Upper lobe of right lung (tissue), 1 donor: Measurements from ENCODE around the gene CSMD2. TPM values are rescaled to one million over a fixed set of nuclear protein-coding genes. Genes with fewer than 3 reads are reported as not detected.

ENCODE experiments used
- ATAC-seq: fragments of 200-7000 bp; cut with Tn5 transposase; one replicate; pipeline ENCODE4 v1.9.1; 2020; ENCODE audit warnings: mild to moderate bottlenecking, moderate library complexity
- DNase-seq: peaks from one replicate; pipeline ENCODE4 v3.0.0-alpha.2; 2020
- H3K27ac ChIP-seq: fragments of 200-600 bp; one replicate; pipeline ENCODE4 v1.8.0; 2022
- H3K27me3 ChIP-seq: fragments of 200-600 bp; one replicate; pipeline ENCODE4 v1.8.0; 2022; ENCODE audit warnings: mild to moderate bottlenecking
- H3K36me3 ChIP-seq: fragments of 200-600 bp; one replicate; pipeline ENCODE4 v1.8.0; 2022
- H3K4me1 ChIP-seq: fragments of 200-600 bp; one replicate; pipeline ENCODE4 v1.8.0; 2022
- H3K4me3 ChIP-seq: fragments of 200-600 bp; one replicate; pipeline ENCODE4 v1.8.0; 2022; ENCODE audit warnings: mild to moderate bottlenecking
- H3K9me3 ChIP-seq: fragments of 200-600 bp; one replicate; pipeline ENCODE4 v1.8.0; 2022
- intact Hi-C: fragments of 100-400 bp; cut with DNase I; formaldehyde crosslinking; loops from one replicate; pipeline ENCODE4 v1.11.0; 2022
- total RNA-seq: library from RNA; stranded (reverse); fragmentation: NEBNext Ultra II Directional; extraction: Animal tissue kit (Norgen Biotek cat#: 25700); gene quantifications from one replicate; pipeline ENCODE4 v1.2.1, GENCODE V29; 2021
- TF ChIP-seq, protein P1 (sequence below): fragments of 200-600 bp; IDR thresholded peaks from one replicate; pipeline ENCODE4 v1.8.0; 2022; ENCODE audit warnings: antibody characterized with exemption
- donor health status: DM: no; HTN: yes; CAD: no; lungs with severe emphysema.

The CSMD2 gene
- total RNA-seq, 1 donor from 2014 or later = 0.67 TPM

DNA sequence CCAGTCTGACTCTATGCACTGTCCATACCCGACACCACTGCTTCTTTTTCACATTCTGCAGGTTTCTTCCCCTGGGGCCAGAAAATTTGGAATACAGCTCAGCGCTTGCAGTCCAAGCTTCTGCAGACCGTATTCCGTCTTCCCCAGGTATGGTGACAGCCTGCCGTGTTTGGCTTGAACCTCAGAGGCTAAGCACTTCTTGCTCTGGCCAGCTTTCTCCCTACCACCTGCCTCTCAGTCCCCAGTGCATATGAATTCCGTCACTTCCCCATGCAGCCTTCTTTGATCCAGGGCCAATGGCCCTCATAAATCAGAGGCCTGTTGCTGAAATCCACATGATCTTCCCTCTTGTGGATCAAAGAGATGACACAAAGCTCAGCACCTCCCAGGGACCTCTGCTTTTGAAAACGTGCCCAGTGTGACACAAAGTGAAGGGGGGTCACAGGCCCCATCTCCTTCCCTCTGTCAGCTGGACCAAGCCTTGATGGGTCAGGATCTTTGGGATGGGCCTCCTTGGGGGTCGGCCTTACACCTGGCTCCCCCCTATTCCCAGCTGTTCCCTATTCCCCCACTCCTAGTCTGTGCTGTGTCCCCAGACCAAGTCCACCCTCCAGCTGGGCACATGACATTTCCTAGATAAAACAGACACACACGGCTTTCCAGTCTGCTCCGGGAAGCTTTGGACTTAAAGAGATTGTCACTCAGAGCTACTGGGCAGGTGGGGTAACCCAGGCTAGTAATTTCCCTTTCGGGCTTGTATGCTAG, 234.5 kb downstream of the CSMD2 start:
- Histone ChIP-seq H3K27ac (no peak overlapping the region), H3K4me1 (no peaks in the 10 kb centered on the region), H3K9me3 (no peaks in the 10 kb centered on the region), H3K27me3 (no peaks in the 10 kb centered on the region), H3K4me3 (no peak overlapping the region), H3K36me3 (no peaks in the 10 kb centered on the region)
- intact Hi-C loops = no loop called here
- DNase-seq (no peak), ATAC-seq (no peak)
- TF ChIP-seq, protein P1, sequence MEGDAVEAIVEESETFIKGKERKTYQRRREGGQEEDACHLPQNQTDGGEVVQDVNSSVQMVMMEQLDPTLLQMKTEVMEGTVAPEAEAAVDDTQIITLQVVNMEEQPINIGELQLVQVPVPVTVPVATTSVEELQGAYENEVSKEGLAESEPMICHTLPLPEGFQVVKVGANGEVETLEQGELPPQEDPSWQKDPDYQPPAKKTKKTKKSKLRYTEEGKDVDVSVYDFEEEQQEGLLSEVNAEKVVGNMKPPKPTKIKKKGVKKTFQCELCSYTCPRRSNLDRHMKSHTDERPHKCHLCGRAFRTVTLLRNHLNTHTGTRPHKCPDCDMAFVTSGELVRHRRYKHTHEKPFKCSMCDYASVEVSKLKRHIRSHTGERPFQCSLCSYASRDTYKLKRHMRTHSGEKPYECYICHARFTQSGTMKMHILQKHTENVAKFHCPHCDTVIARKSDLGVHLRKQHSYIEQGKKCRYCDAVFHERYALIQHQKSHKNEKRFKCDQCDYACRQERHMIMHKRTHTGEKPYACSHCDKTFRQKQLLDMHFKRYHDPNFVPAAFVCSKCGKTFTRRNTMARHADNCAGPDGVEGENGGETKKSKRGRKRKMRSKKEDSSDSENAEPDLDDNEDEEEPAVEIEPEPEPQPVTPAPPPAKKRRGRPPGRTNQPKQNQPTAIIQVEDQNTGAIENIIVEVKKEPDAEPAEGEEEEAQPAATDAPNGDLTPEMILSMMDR = no peak

DNA sequence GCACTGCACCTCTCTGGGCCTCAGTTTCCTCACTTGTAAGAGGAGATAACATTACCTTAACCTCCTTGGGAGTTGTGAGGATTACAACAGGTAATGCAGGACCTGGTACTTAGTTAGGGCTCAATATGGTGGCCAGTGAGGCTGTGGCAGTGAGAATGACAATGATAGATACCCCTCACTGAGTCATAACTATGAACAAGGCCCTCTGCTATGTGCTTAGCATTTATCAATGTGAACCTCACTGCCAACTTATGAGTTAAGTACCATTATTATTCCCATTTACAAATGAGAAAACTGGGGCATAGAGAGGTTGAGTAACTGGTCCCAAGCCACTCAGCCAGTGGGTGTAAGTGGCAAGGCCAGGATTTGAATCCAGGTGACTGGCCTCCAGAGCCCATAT, 236.8 kb downstream of the CSMD2 start:
- H3K9me3 ChIP-seq = no peaks in the 10 kb centered on the region
- TF ChIP-seq, protein P1 = no peak
- no peak overlapping the region for H3K27ac ChIP-seq
- ATAC-seq (no peak), DNase-seq (no peak)
- intact Hi-C loops = no loop called here
- no peak overlapping the region for H3K4me3 ChIP-seq
- H3K36me3 ChIP-seq = no peaks in the 10 kb centered on the region
- no peaks in the 10 kb centered on the region for H3K27me3 ChIP-seq
- no peaks in the 10 kb centered on the region for H3K4me1 ChIP-seq

DNA sequence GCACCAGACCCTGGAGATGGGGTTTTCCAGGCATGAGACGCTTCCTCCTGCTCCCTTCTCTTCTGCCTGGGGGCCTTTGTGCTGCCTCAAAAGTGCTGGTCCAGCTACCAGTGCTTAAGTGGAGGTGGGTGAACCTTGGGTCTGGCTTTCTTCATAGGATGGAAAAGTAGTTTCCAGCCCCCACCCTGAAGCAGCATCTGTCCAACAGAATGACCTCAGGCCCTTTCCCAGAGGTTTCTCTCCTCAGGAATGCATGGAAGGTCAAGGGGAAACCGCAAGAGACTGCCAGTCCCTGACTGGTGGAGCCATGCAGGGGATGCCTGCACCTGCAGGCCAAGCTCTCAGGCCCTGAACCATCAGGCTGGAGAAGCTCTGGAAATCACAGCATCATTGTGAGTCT, 237.3 kb downstream of the CSMD2 start:
- H3K36me3 ChIP-seq = no peaks in the 10 kb centered on the region
- no peaks in the 10 kb centered on the region for H3K4me1 ChIP-seq
- H3K27ac ChIP-seq = no peak overlapping the region
- H3K27me3 ChIP-seq = no peaks in the 10 kb centered on the region
- TF ChIP-seq, protein P1 = no peak
- intact Hi-C loops = no loop called here
- ATAC-seq (no peak), DNase-seq (no peak)
- no peak overlapping the region for H3K4me3 ChIP-seq
- no peaks in the 10 kb centered on the region for H3K9me3 ChIP-seq

DNA sequence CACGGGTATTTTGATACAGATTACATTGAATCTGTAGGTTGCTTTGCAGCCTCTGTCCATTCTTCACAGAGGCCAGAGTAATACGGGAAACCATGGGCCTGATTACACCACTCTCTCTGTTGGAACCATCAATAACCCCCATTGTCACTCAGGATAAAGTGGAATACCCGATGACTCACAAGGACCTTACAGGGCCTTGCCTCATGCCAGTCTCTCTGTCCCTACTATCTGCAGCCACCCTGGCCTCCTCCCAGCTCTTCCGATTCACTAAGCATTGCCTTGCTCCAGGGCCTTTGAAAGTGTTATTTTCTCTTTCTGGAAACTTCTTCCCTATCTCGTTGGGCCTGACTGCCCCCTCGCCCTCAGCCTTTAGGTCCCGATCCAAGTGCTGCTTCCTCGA, 239.4 kb downstream of the CSMD2 start:
- Histone ChIP-seq H3K4me3 (no peak overlapping the region), H3K36me3 (no peaks in the 10 kb centered on the region), H3K9me3 (no peaks in the 10 kb centered on the region), H3K4me1 (no peaks in the 10 kb centered on the region), H3K27ac (no peak overlapping the region), H3K27me3 (no peaks in the 10 kb centered on the region)
- DNase-seq (no peak), ATAC-seq (no peak)
- TF ChIP-seq, protein P1 = no peak
- intact Hi-C loops = no loop called here

DNA sequence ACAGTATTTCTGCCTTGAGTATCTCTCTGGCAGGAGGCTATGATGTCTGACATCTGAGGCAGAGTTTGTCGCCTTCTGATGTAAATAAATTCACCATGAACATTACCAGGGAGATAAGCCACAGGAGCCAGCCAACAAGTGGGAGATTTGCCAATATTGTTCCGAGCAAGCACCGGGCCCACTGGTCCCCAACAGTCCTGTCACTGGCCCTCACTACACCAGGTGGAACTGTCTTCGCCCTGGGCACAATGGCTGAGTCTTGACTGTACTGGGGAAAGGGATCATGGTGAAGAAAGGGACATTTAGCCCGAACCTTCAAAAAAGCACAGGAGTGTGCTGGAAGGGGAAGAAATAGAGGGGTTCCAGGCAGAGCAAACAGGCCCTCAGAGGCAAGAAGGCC, 243.7 kb downstream of the CSMD2 start:
- Histone ChIP-seq H3K9me3 (no peaks in the 10 kb centered on the region), H3K36me3 (no peaks in the 10 kb centered on the region), H3K4me1 (no peaks in the 10 kb centered on the region), H3K4me3 (no peak overlapping the region), H3K27me3 (no peaks in the 10 kb centered on the region), H3K27ac (no peak overlapping the region)
- no peak for DNase-seq
- intact Hi-C loops = no loop called here
- TF ChIP-seq, protein P1 = no peak
- ATAC-seq = no peak

DNA sequence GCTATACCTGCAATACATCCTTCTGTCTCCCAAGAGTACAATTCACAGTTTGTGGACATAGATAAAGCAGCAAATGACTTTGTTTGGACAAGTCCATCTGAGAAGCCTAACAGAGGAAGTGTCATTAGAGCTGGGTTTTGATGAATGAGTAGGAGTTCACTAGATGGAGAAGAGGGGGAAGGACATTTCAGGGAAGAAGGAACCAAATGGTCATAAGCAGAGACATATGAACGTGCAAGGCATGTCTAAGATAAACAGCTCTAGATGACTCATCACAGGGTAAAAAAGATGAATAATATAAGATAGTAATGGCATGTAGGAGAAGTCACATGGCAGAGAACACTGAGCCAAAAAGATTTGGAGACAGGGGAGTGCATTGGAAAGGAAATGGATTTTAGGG, 246.7 kb downstream of the CSMD2 start:
- Histone ChIP-seq H3K4me1 (no peaks in the 10 kb centered on the region), H3K9me3 (no peaks in the 10 kb centered on the region), H3K36me3 (no peaks in the 10 kb centered on the region), H3K27ac (no peak overlapping the region), H3K4me3 (no peak overlapping the region), H3K27me3 (no peaks in the 10 kb centered on the region)
- DNase-seq = no peak
- intact Hi-C loops = no loop called here
- TF ChIP-seq, protein P1 = no peak
- ATAC-seq = no peak
